GM19395 (cell line): ENCODE data around the gene ZMYND10.

Experiments used
- ATAC-seq: cut with Tn5 transposase; IDR thresholded peaks from one replicate; pipeline ENCODE4 v1.9.1; 2021; ENCODE audit warnings: mild to moderate bottlenecking, moderate library complexity; ENCODE audit not compliant: unreplicated experiment

The ZMYND10 gene

DNA sequence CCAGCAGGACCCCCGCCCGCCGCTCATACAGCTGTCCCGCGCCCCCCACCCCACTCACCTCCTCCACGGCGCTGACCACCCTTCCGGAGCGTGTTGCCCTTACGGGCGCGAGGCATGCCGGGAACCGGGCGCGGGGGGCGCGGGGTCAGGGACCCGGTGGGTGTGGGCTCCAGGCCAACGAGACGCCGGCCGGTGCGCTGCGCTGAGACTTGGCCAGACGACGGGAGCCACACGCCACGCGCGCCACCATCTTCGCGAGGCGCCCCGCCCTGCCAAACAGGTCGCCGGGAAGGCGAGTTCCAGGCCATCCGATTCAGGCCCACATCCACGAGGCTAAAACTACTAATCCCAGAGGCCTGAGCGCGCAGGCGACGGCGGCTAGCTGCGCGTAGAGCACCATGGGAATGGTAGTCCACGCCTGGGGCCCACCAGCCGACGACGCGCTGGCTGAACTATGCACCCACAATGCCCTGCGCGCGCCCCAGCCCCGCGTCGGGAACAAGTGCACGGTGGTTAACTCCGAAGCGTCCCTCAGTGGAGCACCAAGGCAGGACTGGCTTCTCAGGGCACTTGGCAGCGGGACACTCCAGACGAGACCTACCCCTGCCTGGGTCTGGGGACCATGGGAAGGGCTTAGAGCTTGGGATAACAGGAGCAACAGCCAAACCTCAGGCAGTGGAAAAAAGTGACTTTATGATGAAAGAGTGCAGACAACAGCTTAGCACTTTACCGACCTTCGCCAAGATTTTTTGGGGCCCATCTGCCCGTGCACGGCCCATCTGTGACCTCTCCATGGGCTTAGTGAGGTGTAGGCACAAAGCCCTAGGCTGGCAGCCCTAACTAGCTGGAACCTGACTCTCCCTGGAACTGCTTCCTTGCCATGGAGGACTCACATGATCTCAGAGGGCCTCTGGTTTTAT, 53.1 kb downstream of the ZMYND10 start, which contains the start of gene IFRD2:
Gene IFRD2 (minus strand): TSS at position 271 of the 920 bp plus-strand sequence. CDS start 155 bp downstream, at position 116.
- peak; percentile 93 for ATAC-seq
